Adipocyte (in vitro differentiated cells): ENCODE data around the gene CYP27A1.

ENCODE experiments used
- DNase-seq: peaks from one replicate; pipeline ENCODE4 v3.0.0-alpha.2; 2015; ENCODE audit warnings: low read depth
- H3K27me3 ChIP-seq: replicated peaks from 2 replicates; pipeline ENCODE4 v1.7.0; 2013; ENCODE audit warnings: mild to moderate bottlenecking, low read length, moderate library complexity; ENCODE audit not compliant: control insufficient read depth, insufficient read depth
- H3K36me3 ChIP-seq: 2 replicates; pipeline ENCODE4 v1.7.0; 2013; ENCODE audit warnings: low read length, mild to moderate bottlenecking, moderate library complexity; ENCODE audit not compliant: control insufficient read depth, insufficient read depth, severe bottlenecking
- H3K4me1 ChIP-seq: 2 replicates; pipeline ENCODE4 v1.7.0; 2013; ENCODE audit warnings: mild to moderate bottlenecking, low read length, moderate library complexity; ENCODE audit not compliant: control insufficient read depth, insufficient read depth
- H3K4me3 ChIP-seq: 2 replicates; pipeline ENCODE4 v1.7.0; 2013; ENCODE audit warnings: mild to moderate bottlenecking, low read length, moderate library complexity
- H3K9ac ChIP-seq: 2 replicates; pipeline ENCODE4 v1.7.0; 2013; ENCODE audit warnings: mild to moderate bottlenecking, low read length, moderate library complexity
- H3K9me3 ChIP-seq: 2 replicates; pipeline ENCODE4 v1.7.0; 2013; ENCODE audit warnings: mild to moderate bottlenecking, low read length, moderate library complexity; ENCODE audit not compliant: control insufficient read depth

The CYP27A1 gene

DNA sequence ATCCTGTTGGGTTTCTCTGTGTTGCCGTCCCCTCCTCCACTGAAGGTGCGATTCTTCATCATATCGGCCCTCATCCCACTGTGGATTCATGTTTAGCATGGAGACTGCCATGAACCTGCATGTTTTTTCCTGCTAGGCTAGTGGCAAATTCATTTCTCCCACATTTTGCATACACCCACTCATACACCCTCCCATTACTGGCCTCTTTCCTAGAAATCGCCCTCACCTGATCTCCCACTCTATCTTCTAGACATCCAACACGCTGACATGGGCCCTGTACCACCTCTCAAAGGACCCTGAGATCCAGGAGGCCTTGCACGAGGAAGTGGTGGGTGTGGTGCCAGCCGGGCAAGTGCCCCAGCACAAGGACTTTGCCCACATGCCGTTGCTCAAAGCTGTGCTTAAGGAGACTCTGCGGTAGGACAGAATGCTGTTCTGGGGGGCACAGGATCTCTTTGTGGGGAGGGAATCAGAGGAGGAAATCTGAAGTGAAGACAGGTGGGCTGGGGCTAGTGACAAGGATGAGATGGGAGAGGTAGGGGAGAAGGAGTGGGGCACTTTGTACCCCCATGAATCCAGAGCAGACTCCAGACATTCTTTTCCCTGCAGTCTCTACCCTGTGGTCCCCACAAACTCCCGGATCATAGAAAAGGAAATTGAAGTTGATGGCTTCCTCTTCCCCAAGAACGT is 32.0 kb downstream of the CYP27A1 start:
- Histone ChIP-seq H3K9ac (no peak overlapping the region), H3K9me3 (no peaks in the 10 kb centered on the region), H3K4me1 (no peaks in the 10 kb centered on the region), H3K36me3 (peaks cover 33% of the 10 kb centered on the region), H3K4me3 (no peak overlapping the region), H3K27me3 (no peaks in the 10 kb centered on the region)
- DNase-seq: no peak

DNA sequence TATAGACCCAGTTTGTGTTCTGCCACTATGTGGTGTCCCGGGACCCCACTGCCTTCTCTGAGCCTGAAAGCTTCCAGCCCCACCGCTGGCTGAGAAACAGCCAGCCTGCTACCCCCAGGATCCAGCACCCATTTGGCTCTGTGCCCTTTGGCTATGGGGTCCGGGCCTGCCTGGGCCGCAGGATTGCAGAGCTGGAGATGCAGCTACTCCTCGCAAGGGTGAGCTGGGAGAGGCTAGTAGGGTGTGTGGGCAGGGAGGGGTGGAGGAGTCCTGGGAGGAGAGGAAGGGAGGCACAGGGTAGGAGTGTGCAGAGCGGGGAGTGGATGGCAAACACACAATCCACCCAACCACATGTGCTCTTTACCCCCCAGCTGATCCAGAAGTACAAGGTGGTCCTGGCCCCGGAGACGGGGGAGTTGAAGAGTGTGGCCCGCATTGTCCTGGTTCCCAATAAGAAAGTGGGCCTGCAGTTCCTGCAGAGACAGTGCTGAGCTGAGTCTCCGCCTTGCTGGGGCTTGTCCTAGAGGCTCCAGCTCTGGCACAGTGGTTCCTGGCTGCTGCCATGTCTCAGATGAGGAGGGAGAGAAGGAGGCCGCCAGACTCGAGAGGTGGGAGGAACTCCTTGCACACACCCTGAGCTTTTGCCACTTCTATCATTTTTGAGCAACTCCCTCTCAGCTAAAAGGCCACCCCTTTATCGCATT is 32.7 kb downstream of the CYP27A1 start:
- H3K36me3 ChIP-seq: peaks cover 33% of the 10 kb centered on the region
- H3K9ac ChIP-seq: no peak overlapping the region
- H3K4me3 ChIP-seq: no peak overlapping the region
- no peaks in the 10 kb centered on the region for H3K27me3 ChIP-seq
- no peaks in the 10 kb centered on the region for H3K4me1 ChIP-seq
- no peak for DNase-seq
- no peaks in the 10 kb centered on the region for H3K9me3 ChIP-seq

GRCh38 chr2:218815244-218815637 is 33.3 kb downstream of the CYP27A1 start:
- no peak for DNase-seq
- no peak overlapping the region for H3K4me3 ChIP-seq
- no peak overlapping the region for H3K9ac ChIP-seq
- H3K36me3 ChIP-seq: peaks cover 33% of the 10 kb centered on the region
- H3K27me3 ChIP-seq: no peaks in the 10 kb centered on the region
- no peaks in the 10 kb centered on the region for H3K4me1 ChIP-seq
- H3K9me3 ChIP-seq: no peaks in the 10 kb centered on the region

- no peak for DNase-seq
- Histone ChIP-seq H3K9me3 (no peaks in the 10 kb centered on the region), H3K4me1 (no peaks in the 10 kb centered on the region), H3K27me3 (no peaks in the 10 kb centered on the region), H3K36me3 (peaks cover 33% of the 10 kb centered on the region), H3K4me3 (no peak overlapping the region), H3K9ac (no peak overlapping the region)
These were observed 33.7 kb downstream of the CYP27A1 start for GRCh38 chr2:218815649-218816048.

DNA sequence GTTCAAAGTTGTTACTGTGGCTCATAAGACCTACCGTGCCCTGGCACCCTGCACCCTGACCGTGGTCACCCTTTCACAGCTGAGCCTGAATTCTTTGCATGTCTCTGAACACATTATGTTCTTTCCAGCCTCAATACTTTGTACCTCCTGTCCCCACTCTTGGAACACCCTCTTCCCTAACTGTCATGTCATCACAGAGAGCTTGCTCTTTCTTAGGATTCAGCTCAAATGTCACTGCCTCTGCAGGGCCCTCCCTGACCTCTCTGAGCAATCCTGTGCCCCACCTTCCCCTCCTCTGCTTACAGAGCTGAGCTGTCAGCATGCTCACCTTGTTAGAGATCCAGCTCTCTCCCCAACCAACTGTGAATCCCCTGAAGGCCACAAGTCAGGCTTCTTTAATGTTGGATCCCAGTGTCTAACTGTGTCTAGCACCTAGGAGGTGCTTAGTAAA is 34.6 kb downstream of the CYP27A1 start:
- no peak for DNase-seq
- Histone ChIP-seq H3K4me3 (no peak overlapping the region), H3K4me1 (no peaks in the 10 kb centered on the region), H3K27me3 (peaks cover 3% of the 10 kb centered on the region), H3K36me3 (peaks cover 33% of the 10 kb centered on the region), H3K9ac (no peak overlapping the region), H3K9me3 (no peaks in the 10 kb centered on the region)

DNA sequence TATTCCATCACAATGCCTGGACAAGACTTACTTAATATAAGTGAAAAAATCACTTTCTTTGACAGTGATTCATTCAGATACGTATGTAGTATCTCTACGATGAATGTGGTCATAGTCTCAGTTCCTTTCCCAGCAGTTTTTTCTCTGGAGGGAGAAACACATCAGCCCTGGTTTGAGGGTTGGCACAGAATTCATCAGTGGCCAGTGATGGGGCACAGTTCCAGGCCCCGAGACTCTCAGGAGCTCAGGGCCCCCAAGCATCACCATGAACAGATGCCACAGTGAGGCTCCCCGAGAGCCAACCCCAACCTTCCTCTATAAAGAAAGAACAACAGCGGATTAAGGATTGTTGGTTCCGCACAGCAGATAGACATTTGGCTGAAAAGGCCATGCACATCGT is 37.1 kb downstream of the CYP27A1 start:
- Histone ChIP-seq H3K27me3 (peaks cover 9% of the 10 kb centered on the region), H3K9ac (no peak overlapping the region), H3K9me3 (no peaks in the 10 kb centered on the region), H3K4me3 (no peak overlapping the region), H3K36me3 (peaks cover 17% of the 10 kb centered on the region), H3K4me1 (no peaks in the 10 kb centered on the region)
- DNase-seq: no peak

- H3K4me3 ChIP-seq: no peak overlapping the region
- DNase-seq: no peak
- no peaks in the 10 kb centered on the region for H3K4me1 ChIP-seq
- peaks cover 4% of the 10 kb centered on the region for H3K36me3 ChIP-seq
- no peaks in the 10 kb centered on the region for H3K9me3 ChIP-seq
- H3K27me3 ChIP-seq: peaks cover 11% of the 10 kb centered on the region
- H3K9ac ChIP-seq: no peak overlapping the region
These were observed 38.9 kb downstream of the CYP27A1 start for GRCh38 chr2:218820746-218821369.

DNA sequence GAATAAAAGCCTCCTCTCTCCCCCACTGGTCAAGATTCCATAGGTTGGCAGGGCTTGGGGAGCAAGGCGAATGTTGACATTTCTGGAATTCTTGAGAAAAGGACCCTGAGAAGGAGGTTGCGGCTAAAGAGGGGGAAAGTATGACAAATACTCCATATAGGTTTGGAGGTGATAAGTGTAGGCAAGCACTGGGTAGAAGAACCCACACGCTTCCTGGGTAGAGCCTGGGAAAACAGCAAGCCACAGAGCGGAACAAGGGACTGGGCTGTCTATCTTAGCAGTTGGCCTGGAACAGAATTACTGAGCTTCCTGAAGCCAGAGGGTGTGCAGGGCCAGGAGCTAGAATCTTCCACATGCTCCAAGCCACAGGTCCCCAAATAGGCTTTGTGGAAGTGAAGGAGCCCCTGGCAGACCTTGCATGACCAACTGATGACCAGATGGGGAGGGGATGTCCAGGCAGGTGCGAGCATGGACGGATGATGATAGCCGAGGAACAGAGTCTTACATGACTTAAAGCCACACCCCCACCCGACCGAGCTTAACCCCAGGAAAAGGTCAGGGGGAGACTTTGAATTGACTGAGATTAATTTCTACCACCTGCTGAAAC is 39.8 kb downstream of the CYP27A1 start:
- no peak overlapping the region for H3K9ac ChIP-seq
- peaks cover under 1% of the 10 kb centered on the region for H3K36me3 ChIP-seq
- no peaks in the 10 kb centered on the region for H3K4me1 ChIP-seq
- no peaks in the 10 kb centered on the region for H3K9me3 ChIP-seq
- H3K4me3 ChIP-seq: no peak overlapping the region
- H3K27me3 ChIP-seq: peaks cover 11% of the 10 kb centered on the region
- DNase-seq: no peak

GRCh38 chr2:218822622-218823021 is 40.7 kb downstream of the CYP27A1 start:
- no peak overlapping the region for H3K9ac ChIP-seq
- H3K4me1 ChIP-seq: no peaks in the 10 kb centered on the region
- peaks cover 11% of the 10 kb centered on the region for H3K27me3 ChIP-seq
- no peak for DNase-seq
- H3K9me3 ChIP-seq: no peaks in the 10 kb centered on the region
- no peaks in the 10 kb centered on the region for H3K36me3 ChIP-seq
- H3K4me3 ChIP-seq: no peak overlapping the region

DNA sequence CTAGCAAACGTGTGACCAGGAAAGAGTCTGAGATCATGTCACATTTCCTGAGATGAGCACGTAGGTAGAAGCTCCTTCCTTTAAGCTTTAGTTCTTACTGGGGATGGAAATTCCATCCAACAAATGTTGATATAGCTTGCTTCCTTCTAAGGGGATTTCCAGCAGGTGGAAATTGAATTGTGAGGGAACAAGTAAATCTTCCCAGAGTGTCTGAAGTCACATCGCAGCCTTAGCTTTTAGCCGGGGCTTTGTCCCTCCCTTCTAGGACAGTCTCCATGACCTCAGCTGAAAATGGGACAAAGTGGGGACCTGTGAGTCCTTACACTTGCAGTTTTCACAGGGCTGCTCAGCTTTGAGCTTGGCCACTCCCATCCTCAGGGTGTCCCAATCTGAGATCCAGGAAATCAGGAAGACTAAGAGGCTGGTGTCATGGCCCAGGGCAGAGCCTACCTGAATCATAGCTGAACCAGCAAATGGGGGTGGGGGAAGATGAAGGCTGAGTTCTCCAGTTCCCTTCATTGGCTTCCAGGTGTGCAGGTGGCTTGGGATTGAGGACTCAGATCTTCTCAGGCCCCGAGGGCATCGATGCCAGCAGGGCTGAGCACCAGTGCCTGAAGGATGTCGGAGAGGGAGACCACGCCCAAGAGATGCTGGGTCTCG is 41.4 kb downstream of the CYP27A1 start:
- no peaks in the 10 kb centered on the region for H3K4me1 ChIP-seq
- DNase-seq: no peak
- H3K4me3 ChIP-seq: no peak overlapping the region
- H3K9ac ChIP-seq: no peak overlapping the region
- H3K27me3 ChIP-seq: peaks cover 11% of the 10 kb centered on the region
- H3K9me3 ChIP-seq: no peaks in the 10 kb centered on the region
- H3K36me3 ChIP-seq: no peaks in the 10 kb centered on the region

- Histone ChIP-seq H3K4me1 (no peaks in the 10 kb centered on the region), H3K27me3 (peaks cover 11% of the 10 kb centered on the region), H3K4me3 (no peak overlapping the region), H3K9me3 (no peaks in the 10 kb centered on the region), H3K9ac (no peak overlapping the region), H3K36me3 (no peaks in the 10 kb centered on the region)
- no peak for DNase-seq
These were observed 42.1 kb downstream of the CYP27A1 start for GRCh38 chr2:218824004-218824403.
